A549 (cell line): ENCODE results near the gene CDK4.

Experiments
- CEBPB ChIP-seq, 2 experiments: fragments of >200 bp in 1 of 2; sonication (Bioruptor Twin) in 1 of 2; formaldehyde crosslinking in 1 of 2; IDR thresholded peaks; 2 replicates each; pipeline ENCODE4 v1.6.1; 2012 to 2016
- CHD4 ChIP-seq: fragments of 200-600 bp; sonication (generic); IDR thresholded peaks from 2 replicates; pipeline ENCODE4 v1.6.1; 2016; ENCODE audit warnings: antibody characterized with exemption, mild to moderate bottlenecking, borderline replicate concordance
- ESRRA ChIP-seq: fragments of 150-350 bp; IDR thresholded peaks from 2 replicates; pipeline ENCODE4 v1.6.1; 2014; ENCODE audit warnings: mild to moderate bottlenecking, low read length, borderline replicate concordance
- NFE2L2 ChIP-seq: fragments of 150-350 bp; conservative IDR thresholded peaks from 2 replicates; pipeline ENCODE4 v1.6.1; 2014; ENCODE audit warnings: low read length
- NPAS2 ChIP-seq: fragments of 250-450 bp; sonication (Bioruptor Pico); IDR thresholded peaks from 2 replicates; pipeline ENCODE4 v1.8.0; 2022; ENCODE audit warnings: mild to moderate bottlenecking, moderate library complexity, borderline replicate concordance
- PHF8 ChIP-seq: fragments of 200-600 bp; sonication (generic); IDR thresholded peaks from 2 replicates; pipeline ENCODE4 v1.6.1; 2016; ENCODE audit warnings: low read depth, mild to moderate bottlenecking, antibody characterized with exemption, moderate library complexity, borderline replicate concordance
- POLR2A ChIP-seq: IDR thresholded peaks from 2 replicates; pipeline ENCODE4 v1.6.1; 2012; ENCODE audit warnings: mild to moderate bottlenecking, low read length
- RAD21 ChIP-seq, 2 experiments: fragments of >200 bp in 1 of 2; sonication (Bioruptor Twin) in 1 of 2; formaldehyde crosslinking in 1 of 2; IDR thresholded peaks in 1 of 2; conservative IDR thresholded peaks in 1 of 2; 2 replicates in 1 of 2; 3 replicates in 1 of 2; pipeline ENCODE4 v1.6.1; 2012 to 2018; ENCODE audit warnings: inconsistent platforms in 1 of 2
- RFX5 ChIP-seq: fragments of 450-650 bp; IDR thresholded peaks from 2 replicates; pipeline ENCODE4 v1.7.1; 2014; ENCODE audit warnings: antibody characterized with exemption, mild to moderate bottlenecking, moderate library complexity
- ZC3H11A ChIP-seq: fragments of 450-650 bp; IDR thresholded peaks from 2 replicates; pipeline ENCODE4 v1.6.1; 2014; ENCODE audit warnings: antibody characterized with exemption, mild to moderate bottlenecking
- TF ChIP-seq, protein P1 (sequence below): fragments of >200 bp; sonication (Bioruptor Twin); formaldehyde crosslinking; IDR thresholded peaks from 3 replicates; pipeline ENCODE4 v1.5.1; 2016
- TF ChIP-seq, protein P2 (sequence below): IDR thresholded peaks from 2 replicates; pipeline ENCODE4 v1.6.1; 2012; ENCODE audit warnings: low read depth, borderline replicate concordance

DNA sequence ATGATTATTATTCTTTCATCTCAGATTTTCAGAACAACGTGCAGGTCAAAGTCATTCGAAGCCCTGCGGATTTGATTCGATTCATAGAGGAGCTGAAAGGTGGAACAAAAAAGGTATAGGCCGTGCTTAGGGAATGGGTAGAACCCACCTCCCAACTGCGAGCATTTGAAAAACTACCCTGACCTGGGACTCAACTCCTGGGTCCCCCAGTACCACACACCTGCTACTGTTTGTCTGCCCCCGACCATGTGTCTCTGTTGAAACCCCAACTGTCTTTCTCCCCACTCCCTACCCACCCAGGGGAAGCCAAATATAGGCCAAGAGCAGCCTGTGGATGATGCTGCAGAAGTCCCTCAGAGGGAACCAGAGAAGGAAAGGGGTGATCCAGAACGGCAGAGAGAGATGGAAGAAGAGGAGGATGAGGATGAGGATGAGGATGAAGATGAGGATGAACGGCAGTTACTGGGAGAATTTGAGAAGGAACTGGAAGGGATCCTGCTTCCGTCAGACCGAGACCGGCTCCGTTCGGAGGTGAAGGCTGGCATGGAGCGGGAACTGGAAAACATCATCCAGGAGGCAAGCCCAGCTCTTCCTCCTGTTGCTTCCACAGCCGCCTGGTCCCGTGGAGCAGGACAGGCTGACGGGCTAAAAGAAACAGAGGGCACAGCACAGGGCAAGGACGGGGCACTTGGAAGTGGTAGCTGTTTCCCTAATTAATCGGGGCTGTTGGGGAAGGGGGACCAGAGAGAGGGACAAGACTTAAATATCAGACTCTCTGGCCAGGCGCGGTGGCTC is 34.1 kb downstream of the CDK4 start:
- no peak for TF ChIP-seq RAD21 (conservative IDR thresholded peaks at IDR 0.05 in 1 of 2, IDR thresholded peaks at IDR 0.05 in 1 of 2)
- TF ChIP-seq, protein P1, sequence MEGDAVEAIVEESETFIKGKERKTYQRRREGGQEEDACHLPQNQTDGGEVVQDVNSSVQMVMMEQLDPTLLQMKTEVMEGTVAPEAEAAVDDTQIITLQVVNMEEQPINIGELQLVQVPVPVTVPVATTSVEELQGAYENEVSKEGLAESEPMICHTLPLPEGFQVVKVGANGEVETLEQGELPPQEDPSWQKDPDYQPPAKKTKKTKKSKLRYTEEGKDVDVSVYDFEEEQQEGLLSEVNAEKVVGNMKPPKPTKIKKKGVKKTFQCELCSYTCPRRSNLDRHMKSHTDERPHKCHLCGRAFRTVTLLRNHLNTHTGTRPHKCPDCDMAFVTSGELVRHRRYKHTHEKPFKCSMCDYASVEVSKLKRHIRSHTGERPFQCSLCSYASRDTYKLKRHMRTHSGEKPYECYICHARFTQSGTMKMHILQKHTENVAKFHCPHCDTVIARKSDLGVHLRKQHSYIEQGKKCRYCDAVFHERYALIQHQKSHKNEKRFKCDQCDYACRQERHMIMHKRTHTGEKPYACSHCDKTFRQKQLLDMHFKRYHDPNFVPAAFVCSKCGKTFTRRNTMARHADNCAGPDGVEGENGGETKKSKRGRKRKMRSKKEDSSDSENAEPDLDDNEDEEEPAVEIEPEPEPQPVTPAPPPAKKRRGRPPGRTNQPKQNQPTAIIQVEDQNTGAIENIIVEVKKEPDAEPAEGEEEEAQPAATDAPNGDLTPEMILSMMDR, result no peak
- no peak for TF ChIP-seq CEBPB (IDR thresholded peaks at IDR 0.05)
- TF ChIP-seq ZC3H11A, result no peak
- no peak for TF ChIP-seq NPAS2 (CRISPR knock-in tag)
- no peak for TF ChIP-seq POLR2A
- TF ChIP-seq NFE2L2, result no peak
- no peak for TF ChIP-seq ESRRA
- TF ChIP-seq CHD4, result no peak
- no peak for TF ChIP-seq RFX5
- TF ChIP-seq PHF8, result no peak
- TF ChIP-seq, protein P2, sequence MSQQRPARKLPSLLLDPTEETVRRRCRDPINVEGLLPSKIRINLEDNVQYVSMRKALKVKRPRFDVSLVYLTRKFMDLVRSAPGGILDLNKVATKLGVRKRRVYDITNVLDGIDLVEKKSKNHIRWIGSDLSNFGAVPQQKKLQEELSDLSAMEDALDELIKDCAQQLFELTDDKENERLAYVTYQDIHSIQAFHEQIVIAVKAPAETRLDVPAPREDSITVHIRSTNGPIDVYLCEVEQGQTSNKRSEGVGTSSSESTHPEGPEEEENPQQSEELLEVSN, result no peak
